Muscle of arm (tissue), 12 donors: Measurements from ENCODE around the gene PPY. TPM values are rescaled to one million over a fixed set of nuclear protein-coding genes. Genes with fewer than 3 reads are reported as not detected.
"Not testable (repeated sequence)": the region's sequence is repeated elsewhere in the genome, so short reads cannot be mapped to it uniquely, and the experiment has no call there.

Source experiments
- DNase-seq: peaks from one replicate; pipeline ENCODE4 v3.0.0-alpha.2; 2013
- polyA plus RNA-seq, 12 donors: library from polyadenylated mRNA; unstranded; fragments of 120-200 nt; gene quantifications; one replicate each; pipeline ENCODE4 v1.2.1, GENCODE V29; 2013; ENCODE audit not compliant: insufficient read length in 12 of 12

The PPY gene
- polyA plus RNA-seq, 12 donors, result 0.27 to 0.37 (median 0.35) TPM; not detected in 9

DNA sequence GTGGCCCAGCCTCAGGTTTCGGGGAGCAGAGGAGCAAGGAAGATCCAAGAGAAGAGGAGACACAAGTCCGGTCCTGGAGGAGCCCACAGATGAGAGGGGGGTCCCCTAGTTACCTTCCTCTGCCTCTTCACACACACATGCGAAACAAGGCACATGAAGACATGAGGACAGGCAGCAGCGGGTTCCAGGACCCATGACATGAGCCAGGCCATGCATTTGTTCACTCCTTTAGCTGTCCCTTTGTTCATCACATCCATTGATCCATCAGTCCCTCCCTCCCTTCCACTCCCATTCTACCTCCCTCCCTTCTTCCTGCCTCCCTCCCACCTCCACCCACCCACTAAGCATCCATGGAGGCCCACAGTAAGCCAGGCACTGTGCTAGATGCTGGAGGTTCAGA, 9.4 kb downstream of the PPY start:
- no peak for DNase-seq

DNA sequence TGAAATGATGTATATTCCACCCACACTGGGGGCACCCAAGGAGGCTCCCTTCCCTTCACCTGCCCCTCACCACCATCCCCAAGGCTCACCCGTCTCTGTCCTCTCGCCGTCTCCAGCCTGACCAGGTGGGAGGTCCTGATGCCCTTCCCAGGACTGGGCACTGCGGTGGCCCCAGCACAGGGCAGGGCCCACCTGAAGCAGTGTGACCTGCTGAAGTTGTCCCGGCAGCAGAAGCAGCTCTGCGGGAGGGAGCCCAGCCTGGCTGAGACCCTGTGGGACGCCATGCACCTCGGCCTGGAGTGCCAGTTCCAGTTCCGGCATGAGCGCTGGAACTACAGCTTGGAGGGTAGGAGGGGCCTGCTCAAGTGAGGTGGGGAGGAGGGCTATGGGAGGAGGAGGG, 9.9 kb downstream of the PPY start:
- DNase-seq, result no peak

- DNase-seq, result no peak
Observed at GRCh38 chr17:43931062-43931571, 11.2 kb downstream of the PPY start.

DNA sequence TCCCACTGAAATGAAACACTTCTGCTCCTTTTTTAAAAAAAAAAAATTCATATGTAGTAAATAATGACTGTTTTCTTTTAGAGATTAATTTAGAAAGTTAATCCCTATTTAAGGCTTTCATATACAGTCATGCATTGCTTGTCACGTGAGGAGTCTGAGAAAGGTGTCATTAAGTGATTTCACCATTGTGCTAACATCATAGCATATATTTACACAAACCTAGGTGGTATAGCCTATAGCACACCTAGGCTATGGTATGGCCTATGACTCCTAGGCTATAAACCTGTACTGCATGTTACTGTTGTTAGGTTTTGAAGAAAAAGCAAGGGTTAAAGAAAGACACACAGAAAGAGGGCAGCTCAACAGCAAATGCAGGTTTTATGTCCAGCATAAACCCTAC, 13.7 kb downstream of the PPY start:
- DNase-seq, result no peak

DNA sequence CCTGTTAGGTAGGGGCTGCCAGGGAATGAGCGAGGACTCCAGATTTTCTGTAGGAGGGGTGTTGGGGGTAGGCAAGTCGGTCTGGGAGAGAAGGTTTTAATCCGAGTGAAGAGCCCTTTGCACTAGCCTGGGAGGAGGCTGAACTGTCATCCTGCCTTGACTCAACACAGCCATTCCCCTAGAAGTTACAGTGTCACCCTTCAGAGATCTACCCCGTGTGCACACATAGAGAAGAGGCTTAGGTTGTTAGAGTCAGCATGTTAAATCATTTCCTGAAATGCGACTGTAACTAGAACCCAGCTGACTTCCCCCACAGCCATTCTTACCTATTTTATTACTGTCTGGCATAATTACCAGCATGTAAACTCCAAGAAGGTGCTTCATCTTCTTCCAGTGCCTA, 14.3 kb downstream of the PPY start:
- not testable (repeated sequence) for DNase-seq

DNA sequence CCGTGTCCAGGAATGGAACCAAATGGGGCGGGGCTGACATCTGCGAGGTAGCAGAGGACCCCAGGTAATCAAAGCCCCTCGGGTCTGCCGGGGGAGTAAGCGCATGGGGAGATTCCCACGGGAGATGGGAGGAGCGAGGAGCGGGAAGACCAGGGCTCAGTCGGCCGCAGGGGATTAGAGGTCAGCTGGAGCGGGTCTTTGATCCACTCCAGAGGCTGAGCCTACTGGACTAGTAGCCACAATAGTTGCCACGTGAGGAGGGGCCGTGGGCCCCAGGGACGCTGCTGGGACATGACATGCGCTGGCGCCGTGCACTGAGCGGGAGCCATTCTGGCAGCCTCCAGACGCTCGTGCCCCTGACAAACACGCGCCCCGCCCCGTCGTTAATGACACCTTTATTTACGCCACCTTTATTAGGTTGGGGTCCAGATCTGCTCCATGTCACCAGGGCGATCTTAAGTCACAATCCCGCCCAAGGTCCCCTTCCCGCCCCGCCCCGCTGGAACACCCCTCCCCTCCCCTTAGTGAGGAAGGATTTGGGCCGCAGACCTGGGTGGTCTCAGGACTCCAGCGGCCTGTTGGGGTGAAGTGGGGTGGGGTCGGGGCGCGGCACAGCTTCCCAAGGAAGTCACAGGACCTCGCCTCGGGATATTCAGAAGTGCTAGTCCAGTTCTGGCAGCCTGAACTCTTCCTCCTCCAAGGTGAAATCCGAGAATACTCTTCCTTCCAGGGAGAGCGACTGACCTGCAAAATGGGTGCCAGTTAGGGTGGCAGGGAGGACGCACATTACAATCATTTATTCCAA, 15.0 kb downstream of the PPY start:
- no peak for DNase-seq

GRCh38 chr17:43924558-43924957, 17.7 kb downstream of the PPY start:
- no peak for DNase-seq

DNA sequence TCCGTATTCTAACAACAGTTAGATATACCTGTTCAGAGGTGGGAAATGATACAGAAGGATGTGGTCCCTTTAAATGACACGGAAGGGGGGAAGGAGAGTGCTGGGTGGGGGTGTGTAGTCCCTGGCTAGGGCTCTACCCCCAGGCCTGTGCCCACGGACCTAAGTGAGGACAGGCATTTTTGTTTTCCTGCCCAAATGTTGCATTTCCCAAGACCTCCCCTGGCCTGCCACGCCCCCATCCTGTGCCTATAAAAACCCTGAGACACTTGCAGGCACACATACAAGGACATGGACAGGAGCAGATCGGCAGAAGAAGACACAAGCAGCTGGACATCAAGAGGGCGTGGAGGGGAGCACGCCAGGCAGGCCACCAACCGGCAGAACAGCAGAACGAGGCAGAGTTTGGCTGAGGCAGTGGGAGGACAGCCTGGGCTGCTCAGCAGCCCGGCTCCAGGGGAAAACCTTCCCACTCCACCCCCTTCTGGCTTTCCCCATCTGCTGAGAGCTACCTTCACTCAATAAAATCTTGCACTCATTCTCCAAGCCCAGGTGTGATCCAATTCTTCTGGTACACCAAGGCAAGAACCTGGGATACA, 21.7 kb downstream of the PPY start:
- no peak for DNase-seq

GRCh38 chr17:43918026-43918389, 24.3 kb downstream of the PPY start:
- no peak for DNase-seq

DNA sequence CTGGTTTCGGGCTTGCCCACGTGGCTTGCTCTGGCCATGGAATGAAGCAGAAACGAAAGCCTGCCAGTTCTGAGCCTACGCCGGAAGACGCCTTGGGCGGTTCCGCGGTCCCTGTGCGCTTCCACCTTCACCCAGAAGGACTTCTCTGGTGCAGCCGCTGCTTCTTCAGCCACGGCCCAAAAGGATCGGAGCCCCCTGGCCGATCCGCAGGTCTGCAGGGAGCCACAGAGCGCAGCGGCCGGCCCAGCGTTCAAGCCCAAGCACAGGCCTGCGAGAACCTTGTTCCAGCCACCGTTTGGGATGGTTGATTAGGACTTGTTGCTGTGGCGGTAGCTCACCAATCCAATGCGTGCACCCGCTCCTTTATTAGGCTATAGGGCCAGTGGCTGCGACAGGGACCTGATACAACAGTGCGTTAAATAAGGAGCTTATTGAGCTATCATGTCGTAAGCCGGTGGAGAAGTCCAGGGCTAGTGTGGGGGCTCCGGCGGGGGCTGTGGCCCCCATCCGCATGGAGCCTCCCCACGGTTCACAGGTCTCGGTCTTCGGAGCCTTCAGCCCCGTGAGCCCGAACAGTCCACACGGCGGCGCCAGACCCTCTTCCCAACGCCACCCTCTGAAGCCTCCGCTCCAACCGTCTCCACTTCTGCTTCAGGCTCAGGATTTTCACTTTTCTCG, 24.8 kb downstream of the PPY start:
- no peak for DNase-seq

GRCh38 chr17:43917016-43917347, 25.3 kb downstream of the PPY start:
- DNase-seq, result no peak

GRCh38 chr17:43916385-43916784, 25.9 kb downstream of the PPY start:
- no peak for DNase-seq

GRCh38 chr17:43915559-43915958, 26.7 kb downstream of the PPY start:
- DNase-seq, result no peak

DNA sequence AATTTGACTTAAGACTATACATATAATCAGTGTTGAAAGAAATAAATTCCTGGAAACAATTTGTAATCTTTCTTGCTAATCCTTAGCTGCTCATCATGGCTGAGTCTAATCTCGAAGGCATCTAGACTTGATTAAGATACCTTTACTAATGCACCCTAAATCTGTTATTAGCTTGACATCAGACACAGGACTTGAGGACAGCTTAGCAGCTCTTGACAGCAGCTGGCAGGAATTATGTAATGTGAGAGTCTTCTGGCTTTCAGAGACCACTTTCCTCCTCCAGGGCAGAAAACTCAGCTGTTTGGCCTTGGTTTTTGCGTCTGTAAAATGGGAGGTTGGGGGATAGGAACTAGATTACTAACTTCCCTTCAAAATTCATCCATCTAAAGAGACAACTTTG, 27.8 kb downstream of the PPY start:
- no peak for DNase-seq

GRCh38 chr17:43913584-43913983, 28.7 kb downstream of the PPY start:
- DNase-seq, result no peak

DNA sequence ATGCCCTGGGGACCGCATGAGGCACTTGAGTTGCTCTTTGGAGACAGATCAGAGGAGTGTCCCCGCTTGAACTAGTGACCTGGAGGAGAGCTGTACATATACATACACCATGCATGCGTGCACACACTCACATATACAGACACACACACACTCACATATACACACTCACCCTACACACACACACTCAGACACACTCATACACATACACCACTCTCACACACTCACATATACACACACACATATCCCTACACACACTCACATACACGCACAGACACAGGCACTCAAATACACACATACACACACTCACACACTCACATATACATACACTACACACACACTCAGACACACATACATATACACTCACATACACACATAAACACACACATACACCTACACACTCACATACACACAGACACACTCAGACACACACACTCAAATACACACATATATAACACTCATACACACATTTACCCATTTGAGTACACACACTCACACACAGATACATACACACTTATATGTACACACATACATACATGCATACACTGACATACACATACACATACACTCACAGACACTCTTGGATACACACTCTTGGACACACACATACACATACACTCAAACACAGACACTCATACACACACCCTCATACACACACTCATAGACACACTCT, 29.5 kb downstream of the PPY start:
- DNase-seq, result no peak

- DNase-seq, result no peak
Observed at GRCh38 chr17:43911904-43912303, 30.4 kb downstream of the PPY start.

- no peak for DNase-seq
Observed at GRCh38 chr17:43909537-43910231, 32.6 kb downstream of the PPY start.

DNA sequence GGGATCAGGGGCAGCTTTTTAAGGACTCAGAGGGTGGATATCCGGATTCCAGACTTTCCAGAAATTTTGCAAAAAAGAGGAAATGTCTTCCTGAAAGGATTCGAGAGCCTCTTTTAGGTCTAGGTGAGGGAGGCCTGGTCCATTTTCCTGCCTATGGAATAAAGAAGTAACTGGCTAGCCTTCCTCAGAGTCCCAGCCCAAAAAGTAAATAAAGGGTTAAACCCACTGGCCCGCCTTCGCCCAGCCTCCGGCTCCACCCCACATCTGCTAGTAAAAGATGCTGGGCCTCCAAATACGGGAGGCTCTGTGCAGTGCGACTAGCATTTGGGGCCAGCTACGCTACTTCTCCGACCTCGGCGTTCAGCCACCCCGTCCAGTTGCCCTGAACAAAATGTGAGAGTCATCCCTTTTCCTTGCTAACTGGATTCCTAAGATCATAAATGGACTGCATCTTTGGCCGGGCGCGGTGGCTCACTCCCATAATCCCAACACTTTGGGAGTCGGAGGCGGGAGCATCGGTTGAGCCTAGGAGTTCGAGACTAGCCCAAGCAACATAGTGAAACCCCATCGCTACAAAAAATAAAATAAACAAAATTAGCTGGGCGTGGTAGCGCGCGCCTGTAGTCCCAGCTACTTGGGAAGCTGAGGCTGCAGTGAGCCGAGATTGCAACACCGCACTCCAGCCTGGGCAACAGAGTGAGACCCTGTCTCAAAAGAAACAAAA, 34.1 kb downstream of the PPY start:
- DNase-seq, result peak; percentile 87

GRCh38 chr17:43907425-43907981, 34.8 kb downstream of the PPY start, which contains the start of gene MPP2:
TSS of gene MPP2 (minus strand) at chr17:43907536. CDS start at chr17:43904460, 3,076 bp downstream.
- DNase-seq, result peak; percentile 89

- no peak for DNase-seq
Observed at GRCh38 chr17:43906951-43907424, 35.3 kb downstream of the PPY start.
